ENCODE measurements around the gene RINL. TPM values are rescaled to one million over a fixed set of nuclear protein-coding genes. Genes with fewer than 3 reads are reported as not detected.

The RINL gene
- total RNA-seq, 1 experiment from 2014 or later = 1.3 TPM

- no peak overlapping the region for H3K4me3 ChIP-seq (ENCODE audit: low read depth in 2 of 2, low read length in 2 of 2)
- peak overlapping the region; percentile 42 for H3K27ac ChIP-seq (ENCODE audit: low read length)
- ChIA-PET POLR2A (interaction anchor here (0.6 to 1.1 kb wide), 5 partner anchors 12 to 443 kb away, joined by 3 to 11 read pairs (median 4); partner anchors contain the start of gene FAM98C), CTCF (interaction anchor here (0.5 kb wide), 1 partner anchor 160 kb away, joined by 5 read pairs; no protein-coding TSS in a partner anchor)
- H3K27me3 ChIP-seq (ENCODE audit: control insufficient read depth, insufficient read depth, low read length) = no peaks in the 10 kb centered on the region
- peaks cover 68% of the 10 kb centered on the region for H3K36me3 ChIP-seq (ENCODE audit: control insufficient read depth, insufficient read depth, low read length)
- H3K4me1 ChIP-seq (ENCODE audit: control insufficient read depth, insufficient read depth, low read length) = peaks cover 68% of the 10 kb centered on the region
- in situ Hi-C loops (cut with HindIII; ENCODE audit: low pct_unique_long_range_greater_than_20kb, low sequenced_read_pairs) = loop anchor here (10.0 kb wide), 1 partner anchor 89 kb away; the partner anchor contains the start of genes MRPS12 and SARS2
- ATAC-seq (no peak), DNase-seq (ENCODE audit: low read depth, low spot score) (no peak)
- no peaks in the 10 kb centered on the region for H3K9me3 ChIP-seq (ENCODE audit: control insufficient read depth, insufficient read depth, low read depth, low read length)
- TF ChIP-seq CTCF (IDR thresholded peaks at IDR 0.05) = no peak
- BruUV-seq (replicated peaks) = no TSS peak
- intact Hi-C loops (cut with micrococcal nuclease; ENCODE audit: unreplicated experiment) = no loop called here
These were observed 32.0 kb downstream of the RINL start for GRCh38 chr19:38846097-38846496.

- intact Hi-C loops (cut with micrococcal nuclease; ENCODE audit: unreplicated experiment) = no loop called here
- no peaks in the 10 kb centered on the region for H3K27me3 ChIP-seq (ENCODE audit: control insufficient read depth, insufficient read depth, low read length)
- H3K9me3 ChIP-seq (ENCODE audit: control insufficient read depth, insufficient read depth, low read depth, low read length) = no peaks in the 10 kb centered on the region
- DNase-seq (ENCODE audit: low read depth, low spot score) (no peak), ATAC-seq (no peak)
- peaks cover 69% of the 10 kb centered on the region for H3K4me1 ChIP-seq (ENCODE audit: control insufficient read depth, insufficient read depth, low read length)
- peaks cover 74% of the 10 kb centered on the region for H3K36me3 ChIP-seq (ENCODE audit: control insufficient read depth, insufficient read depth, low read length)
- BruUV-seq (replicated peaks) = no TSS peak
- no peak overlapping the region for H3K4me3 ChIP-seq (ENCODE audit: low read depth in 2 of 2, low read length in 2 of 2)
- ChIA-PET CTCF (no interaction called here), POLR2A (interaction anchor here (0.6 to 1.1 kb wide), 4 partner anchors 12 to 443 kb away, joined by 3 to 6 read pairs (median 4); partner anchors contain the start of gene FAM98C)
- H3K27ac ChIP-seq (ENCODE audit: low read length) = peak overlapping the region; percentile 42
- in situ Hi-C loops (cut with HindIII; ENCODE audit: low pct_unique_long_range_greater_than_20kb, low sequenced_read_pairs) = loop anchor here (10.0 kb wide), 1 partner anchor 89 kb away; the partner anchor contains the start of genes MRPS12 and SARS2
- no peak for TF ChIP-seq POLR2AphosphoS5 (IDR thresholded peaks at IDR 0.05; ENCODE audit: low read depth, low read length)
- no peak for TF ChIP-seq REST (IDR thresholded peaks at IDR 0.05; ENCODE audit: insufficient read depth in 1 of 2, low read depth in 2 of 2, low read length in 1 of 2)
- no peak for TF ChIP-seq TCF7L2 (IDR thresholded peaks at IDR 0.05; ENCODE audit: low read depth, low read length)
- TF ChIP-seq SIN3A (IDR thresholded peaks at IDR 0.05; ENCODE audit: borderline replicate concordance, insufficient read depth, low read depth, low read length) = no peak
- no peak for TF ChIP-seq CTCF (IDR thresholded peaks at IDR 0.05)
These were observed 32.6 kb downstream of the RINL start for GRCh38 chr19:38845374-38846024.
